Ramos (cell line): ENCODE measurements around the gene AKNAD1.
"Not testable (repeated sequence)": the region's sequence is repeated elsewhere in the genome, so short reads cannot be mapped to it uniquely, and the experiment has no call there.

Experiments used
- in situ Hi-C: fragments of 300-500 bp; cut with MboI; formaldehyde crosslinking; loops from one replicate; pipeline ENCODE4 v1.14.3; 2022; ENCODE audit warnings: low sequenced_read_pairs; ENCODE audit not compliant: unreplicated experiment

The AKNAD1 gene

DNA sequence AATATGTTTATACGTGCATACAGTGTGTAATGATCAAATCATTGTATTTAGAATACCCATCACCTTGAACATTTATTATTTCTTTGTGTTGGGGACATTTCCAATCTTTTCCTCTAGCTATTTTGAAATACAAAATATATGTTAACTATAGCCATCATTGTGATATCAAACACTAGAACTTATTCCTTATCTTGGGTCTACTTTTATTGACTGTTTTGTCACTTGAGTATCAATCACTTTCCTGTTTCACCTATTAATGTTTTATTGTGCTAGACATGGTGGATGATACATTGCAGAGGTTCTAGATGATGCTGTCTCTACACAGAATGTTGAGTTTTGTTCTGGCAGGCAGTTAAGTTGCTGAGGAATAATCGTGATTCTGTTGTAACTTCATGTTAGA is 64.5 kb downstream of the AKNAD1 start:
- in situ Hi-C loops, result no loop called here

DNA sequence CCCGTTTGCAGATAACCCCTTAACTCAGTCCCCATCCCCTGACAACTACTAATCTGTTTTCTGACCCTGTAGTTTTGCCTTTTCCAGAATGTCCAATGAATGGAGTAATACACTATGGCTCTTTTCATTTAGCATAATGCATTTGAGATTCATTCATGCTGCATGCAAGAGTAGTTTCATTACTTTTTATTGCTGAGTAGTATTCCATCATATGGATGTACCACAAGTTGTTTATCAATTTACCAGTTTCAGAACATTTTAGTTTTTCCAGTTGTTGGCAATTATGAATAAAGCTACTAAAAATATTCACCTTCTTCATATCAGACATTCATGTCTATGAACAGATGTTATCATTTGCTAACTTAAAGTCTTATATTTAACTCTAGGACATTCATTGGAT is 65.1 kb downstream of the AKNAD1 start:
- in situ Hi-C loops, result no loop called here

DNA sequence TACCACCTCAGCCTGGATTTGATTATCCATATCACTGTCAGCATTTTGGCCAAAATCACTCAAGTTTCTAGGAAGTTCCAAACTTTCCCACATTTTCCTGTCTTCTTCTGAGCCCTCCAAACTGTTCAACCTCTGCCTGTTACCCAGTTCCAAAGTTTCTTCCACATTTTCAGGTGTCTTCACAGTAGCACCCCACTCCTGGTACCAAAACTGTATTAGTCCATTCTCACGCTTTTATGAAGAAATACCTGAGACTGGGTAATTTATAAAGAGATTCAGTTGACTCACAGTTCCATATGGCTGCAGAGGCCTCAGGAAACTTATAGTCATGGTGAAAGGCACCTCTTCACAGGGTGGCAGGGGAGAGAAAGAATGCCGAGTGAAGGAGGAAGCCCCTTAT is 71.0 kb downstream of the AKNAD1 start:
- in situ Hi-C loops, result no loop called here

DNA sequence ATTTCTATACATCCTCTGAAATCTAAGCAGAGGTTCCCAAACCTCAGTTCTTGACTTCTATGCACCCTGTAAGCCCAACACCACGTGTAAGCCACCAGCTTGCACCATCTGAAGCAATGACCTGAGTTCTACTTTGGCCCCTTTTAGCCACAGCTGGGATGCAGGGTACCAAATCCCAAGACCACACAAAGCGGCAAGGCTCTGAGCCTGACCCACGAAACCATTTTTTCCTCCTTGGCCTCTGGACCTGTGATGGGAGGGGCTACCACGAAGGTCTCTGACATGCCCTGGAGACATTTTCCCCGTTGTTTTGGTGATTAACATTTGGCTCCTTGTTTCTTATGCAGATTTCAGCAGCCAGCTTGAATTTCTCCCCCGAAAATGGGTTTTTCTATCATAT is 71.6 kb downstream of the AKNAD1 start:
- in situ Hi-C loops, result no loop called here

DNA sequence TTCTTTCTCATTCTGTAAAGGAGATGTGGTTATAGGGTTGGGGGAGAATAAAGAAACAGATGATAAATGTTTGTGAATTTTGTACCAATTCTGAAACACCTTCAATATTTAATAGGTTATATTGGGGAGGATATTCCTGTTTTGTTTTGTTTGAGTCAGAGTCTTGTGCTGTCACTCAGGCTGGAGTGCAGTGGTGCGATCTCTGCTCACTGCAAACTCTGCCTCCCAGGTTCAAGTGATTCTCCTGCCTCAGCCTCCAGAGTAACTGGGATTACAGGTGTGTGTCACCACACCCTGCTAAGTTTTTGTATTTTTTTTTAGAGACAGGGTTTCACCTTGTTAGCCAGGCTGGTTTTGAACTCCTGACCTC is 75.3 kb downstream of the AKNAD1 start:
- in situ Hi-C loops, result not testable (repeated sequence)

DNA sequence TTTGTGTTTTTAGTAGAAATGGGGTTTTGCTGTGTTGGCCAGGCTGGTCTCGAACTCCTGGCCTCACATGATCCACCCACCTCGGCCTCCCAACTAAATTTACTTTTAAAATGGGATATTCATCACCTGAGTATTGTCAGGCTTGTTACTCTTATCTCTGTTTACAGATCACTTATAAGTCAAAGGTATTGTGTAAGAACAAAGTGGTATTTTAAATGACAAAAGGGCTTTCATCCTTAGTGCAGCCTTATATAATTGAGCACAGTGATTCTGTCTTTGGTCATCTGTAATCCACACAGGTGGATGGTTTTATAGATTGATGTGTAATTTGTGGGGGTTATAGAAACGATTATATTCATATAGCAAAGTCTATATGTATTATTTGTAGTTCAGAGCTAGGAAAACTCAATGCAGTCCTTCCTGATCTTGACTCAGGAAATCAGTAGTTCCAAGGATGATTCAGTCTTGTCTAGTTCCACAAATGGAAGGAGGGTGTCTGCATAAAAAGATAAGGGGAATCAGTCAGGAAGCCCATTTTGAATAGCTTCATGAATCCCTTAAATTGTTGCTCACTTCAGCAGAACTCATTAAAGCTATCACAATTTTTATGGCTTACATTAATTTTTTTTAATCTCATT is 75.8 kb downstream of the AKNAD1 start:
- in situ Hi-C loops, result no loop called here

DNA sequence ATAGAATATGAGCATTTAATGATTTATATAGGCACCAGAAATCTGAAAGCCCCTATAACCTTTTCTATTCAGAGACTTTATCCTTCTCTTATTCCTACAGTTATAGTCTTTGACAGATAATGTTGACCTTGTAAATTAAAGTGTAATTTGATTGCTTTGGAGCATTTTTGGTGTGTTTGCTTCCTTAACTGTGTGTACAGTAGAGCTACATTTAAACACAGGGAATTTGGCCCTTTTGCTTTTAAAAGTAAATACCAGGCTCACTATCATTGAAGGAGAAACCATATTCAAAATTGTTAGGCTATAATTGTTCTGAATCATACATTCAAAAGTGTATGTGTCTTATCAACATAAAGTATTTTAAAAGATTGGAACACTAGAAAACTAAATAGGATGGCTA is 77.4 kb downstream of the AKNAD1 start:
- in situ Hi-C loops, result no loop called here

DNA sequence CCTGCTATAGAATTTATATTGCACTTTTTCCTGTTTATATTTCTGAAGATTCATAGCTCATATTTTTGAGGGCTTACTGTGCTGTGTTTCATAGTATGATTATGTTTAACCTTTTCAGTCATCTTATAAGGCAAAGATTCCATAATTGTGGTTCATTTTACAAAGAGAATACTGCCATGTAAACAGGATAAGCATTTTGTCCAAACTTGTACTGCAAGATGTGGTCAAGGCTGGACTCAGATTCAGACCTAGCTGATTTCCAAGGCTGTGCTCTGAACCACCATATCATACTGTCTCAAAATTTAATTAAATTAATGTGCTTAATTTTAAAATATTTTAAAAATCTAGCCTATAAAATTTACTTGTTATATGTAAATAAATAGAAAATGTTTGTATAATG is 79.1 kb downstream of the AKNAD1 start:
- in situ Hi-C loops, result no loop called here

DNA sequence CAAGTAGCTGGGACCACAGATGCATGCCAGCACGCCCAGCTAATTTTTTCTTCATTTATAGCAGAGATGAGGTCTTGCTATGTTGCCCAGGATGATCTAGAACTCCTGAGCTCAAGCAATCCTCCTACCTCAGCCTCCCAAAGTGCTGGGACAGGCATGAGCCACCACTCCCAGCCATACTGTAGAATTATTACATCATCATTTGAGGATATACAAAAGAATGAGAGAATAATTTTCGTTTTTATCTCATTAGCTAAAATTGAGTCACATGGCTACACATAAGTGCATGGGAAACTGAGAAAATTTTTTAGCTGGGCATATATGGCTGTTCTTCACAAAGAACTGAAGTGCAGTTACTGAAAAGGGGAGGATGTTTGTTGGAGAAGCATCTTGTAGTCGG is 89.2 kb downstream of the AKNAD1 start:
- in situ Hi-C loops, result no loop called here

DNA sequence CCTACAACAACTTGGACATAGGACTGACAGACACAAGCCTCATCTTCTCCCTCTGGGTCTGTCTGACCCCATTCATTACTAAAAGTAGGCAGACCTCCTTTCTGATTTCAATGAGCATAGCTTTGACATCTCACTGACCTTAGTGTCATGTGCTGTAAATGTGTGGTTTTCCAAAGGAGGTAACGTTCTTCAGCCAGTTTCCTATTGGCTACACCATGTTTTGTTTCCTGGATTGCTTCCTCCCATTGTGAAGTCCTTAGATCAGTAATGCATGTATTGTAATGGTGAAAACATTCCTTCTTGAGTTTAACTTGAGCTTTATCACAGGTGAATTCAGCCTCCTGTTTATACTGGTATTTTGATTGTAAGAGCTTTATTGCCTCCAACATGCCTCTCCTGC is 89.8 kb downstream of the AKNAD1 start:
- in situ Hi-C loops, result no loop called here
